ENCODE results near the gene CCDC86.

GRCh38 chr11:60842668-60843600 lies 1.0 kb downstream of the CCDC86 start:
- no peak for TF ChIP-seq POLR2A (IDR thresholded peaks at IDR 0.05)
- TF ChIP-seq CTCF (IDR thresholded peaks at IDR 0.05) = no peak
- no peak for TF ChIP-seq POLR2AphosphoS5 (IDR thresholded peaks at IDR 0.05)
